ES-I3 (cell line): ENCODE results near the gene INHBC.
"Not testable (repeated sequence)": the region's sequence is repeated elsewhere in the genome, so short reads cannot be mapped to it uniquely, and the experiment has no call there.

Experiments
- H3K36me3 ChIP-seq: 2 replicates; pipeline ENCODE4 v1.6.1; 2013; ENCODE audit warnings: mild to moderate bottlenecking, low read length, control low read depth, moderate library complexity; ENCODE audit not compliant: insufficient read depth
- H3K4me1 ChIP-seq: 2 replicates; pipeline ENCODE4 v1.6.1; 2013; ENCODE audit warnings: mild to moderate bottlenecking, control low read depth, low read length; ENCODE audit not compliant: insufficient read depth
- H3K9ac ChIP-seq: 2 replicates; pipeline ENCODE4 v1.6.1; 2013; ENCODE audit warnings: low read depth, mild to moderate bottlenecking, low read length, moderate library complexity
- H3K9me3 ChIP-seq: 2 replicates; pipeline ENCODE4 v1.6.1; 2013; ENCODE audit warnings: mild to moderate bottlenecking, low read length, moderate library complexity; ENCODE audit not compliant: control insufficient read depth, insufficient read depth

Gene INHBC

DNA sequence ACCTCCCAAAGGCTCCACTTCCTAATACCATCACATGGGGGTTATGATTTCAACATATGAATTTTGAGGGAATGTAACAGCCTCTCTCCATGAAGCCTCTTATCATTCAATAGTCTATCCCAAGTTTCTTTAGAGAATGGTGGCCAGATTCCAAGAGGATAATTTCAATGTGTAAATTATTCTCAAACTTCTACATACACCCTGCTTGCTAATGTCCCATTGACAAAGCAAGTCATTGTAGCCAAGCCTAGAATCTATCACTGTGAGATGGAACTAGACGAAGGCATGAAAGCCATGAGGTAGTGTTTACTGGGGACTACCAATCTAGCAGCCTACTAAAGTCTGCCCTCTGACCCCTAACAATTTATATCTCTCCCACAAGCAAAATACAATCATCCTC is 3.8 kb downstream of the INHBC start:
- Histone ChIP-seq H3K36me3 (no peaks in the 10 kb centered on the region), H3K9me3 (no peaks in the 10 kb centered on the region), H3K9ac (no peak overlapping the region), H3K4me1 (peaks cover 7% of the 10 kb centered on the region; the same call in 1 of the 2 replicates)

DNA sequence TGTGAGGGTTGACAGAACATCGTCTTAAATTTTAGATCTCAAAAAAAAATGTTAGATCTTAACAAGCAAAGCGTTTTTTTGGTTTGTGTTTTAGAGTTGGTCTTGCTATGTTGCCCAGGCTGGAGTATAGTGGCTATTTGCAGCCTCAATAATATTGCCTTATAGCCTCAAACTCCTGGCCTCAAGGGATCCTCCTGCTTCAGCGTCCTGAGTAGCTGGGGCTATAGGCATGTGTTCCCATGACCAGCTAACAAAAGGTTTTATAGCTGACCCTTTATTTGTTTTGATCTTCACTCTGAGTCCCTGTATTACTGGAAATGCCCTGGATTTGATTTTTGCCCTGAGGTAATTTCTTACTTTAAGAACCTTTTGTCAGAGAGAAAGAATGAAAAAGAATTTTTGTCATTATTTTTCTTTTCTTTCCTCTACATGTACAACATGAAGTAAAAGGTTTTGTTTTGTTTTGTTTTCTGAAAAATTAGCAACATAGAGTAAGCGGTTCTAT is 5.2 kb downstream of the INHBC start:
- H3K4me1 ChIP-seq, result peaks cover 2% of the 10 kb centered on the region; the same call in 1 of the 2 replicates
- H3K9me3 ChIP-seq, result no peaks in the 10 kb centered on the region
- H3K36me3 ChIP-seq, result no peaks in the 10 kb centered on the region
- no peak overlapping the region for H3K9ac ChIP-seq

DNA sequence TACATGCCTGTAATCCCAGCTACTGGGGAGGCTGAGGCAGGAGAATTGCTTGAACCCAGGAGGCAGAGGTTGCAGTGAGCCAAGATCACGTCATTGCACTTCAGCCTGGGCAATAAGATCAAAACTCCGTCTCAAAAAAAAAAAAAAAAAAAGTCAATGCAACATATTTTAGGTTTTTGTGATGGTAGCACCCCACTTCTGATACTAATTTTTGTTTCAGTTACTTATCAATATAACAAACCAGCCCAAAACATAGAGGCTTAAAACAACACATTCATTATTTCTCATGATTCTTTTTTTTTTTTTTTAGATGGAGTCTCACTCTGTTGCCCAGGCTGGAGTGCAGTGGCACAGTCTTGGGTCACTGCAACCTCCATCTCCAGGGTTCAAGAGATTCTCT is 6.8 kb downstream of the INHBC start:
- H3K9ac ChIP-seq, H3K9me3 ChIP-seq, H3K36me3 ChIP-seq, H3K4me1 ChIP-seq: not testable (repeated sequence)

DNA sequence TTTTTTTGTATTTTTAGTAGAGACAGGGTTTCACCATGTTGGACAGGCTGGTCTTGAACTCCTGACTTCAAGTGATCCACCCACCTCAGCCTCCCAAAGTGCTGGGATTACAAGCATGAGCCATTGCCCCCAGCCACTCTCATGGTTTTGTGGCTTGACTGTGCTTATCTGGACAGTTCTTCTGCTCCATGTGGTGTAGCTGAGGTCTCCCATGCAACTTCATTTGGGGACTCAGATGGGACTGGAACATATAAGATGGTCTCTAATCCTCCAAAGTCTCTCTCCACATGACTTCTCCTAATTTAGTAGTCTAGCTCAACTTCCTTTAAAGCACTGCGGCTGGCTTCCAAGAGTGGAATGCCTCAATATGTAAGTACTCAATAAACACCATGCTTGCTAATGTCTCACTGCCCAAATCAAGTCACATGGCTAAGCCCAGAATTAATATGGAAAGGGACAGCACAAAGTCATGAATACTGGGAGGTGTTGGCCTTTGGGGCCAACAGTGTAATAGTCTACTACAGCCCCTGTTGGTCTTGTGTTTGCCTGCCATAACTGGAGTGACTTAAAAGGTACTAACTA is 7.4 kb downstream of the INHBC start:
- no peaks in the 10 kb centered on the region for H3K9me3 ChIP-seq
- no peaks in the 10 kb centered on the region for H3K4me1 ChIP-seq
- H3K36me3 ChIP-seq, result no peaks in the 10 kb centered on the region
- no peak overlapping the region for H3K9ac ChIP-seq

DNA sequence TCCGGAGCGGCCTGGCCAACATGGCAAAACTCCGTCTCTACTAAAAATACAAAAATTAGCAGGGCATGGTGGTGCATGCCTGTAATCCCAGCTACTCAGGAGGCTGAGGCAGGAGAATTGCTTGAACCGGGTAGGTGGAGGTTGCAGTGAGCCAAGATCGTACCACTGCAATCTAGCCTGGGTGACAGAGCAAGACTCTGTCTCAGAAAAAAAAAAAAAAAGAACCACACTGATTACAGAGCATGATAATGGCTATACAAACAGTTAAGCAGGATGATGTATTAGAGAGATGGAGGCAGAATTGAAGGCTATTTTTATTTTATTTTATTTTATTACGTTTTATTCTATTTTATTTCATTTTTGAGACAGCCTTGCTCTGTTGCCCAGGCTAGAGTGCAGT is 9.8 kb downstream of the INHBC start:
- not testable (repeated sequence) for H3K9ac ChIP-seq, H3K9me3 ChIP-seq, H3K36me3 ChIP-seq, H3K4me1 ChIP-seq

DNA sequence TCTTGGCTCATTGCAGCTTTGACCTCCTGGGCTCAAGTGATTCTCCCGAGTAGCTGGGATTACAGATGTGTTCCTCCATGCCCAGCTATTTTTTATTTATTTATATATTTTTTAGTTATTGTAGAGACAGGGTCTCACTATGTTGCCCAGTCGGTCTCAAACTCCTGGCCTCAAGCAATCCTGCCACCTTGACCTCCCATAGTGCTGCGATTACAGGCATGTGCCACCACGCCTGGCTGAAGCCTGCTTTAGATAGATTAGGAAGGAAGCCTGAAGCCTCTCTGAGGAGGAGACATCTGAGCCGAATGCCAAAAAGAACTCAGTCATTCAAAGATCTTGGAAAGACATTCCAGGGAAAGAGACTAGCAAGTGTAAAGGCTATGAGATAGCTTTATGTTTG is 10.2 kb downstream of the INHBC start:
- Histone ChIP-seq H3K4me1 (no peaks in the 10 kb centered on the region), H3K9ac (no peak overlapping the region), H3K9me3 (no peaks in the 10 kb centered on the region), H3K36me3 (no peaks in the 10 kb centered on the region)

DNA sequence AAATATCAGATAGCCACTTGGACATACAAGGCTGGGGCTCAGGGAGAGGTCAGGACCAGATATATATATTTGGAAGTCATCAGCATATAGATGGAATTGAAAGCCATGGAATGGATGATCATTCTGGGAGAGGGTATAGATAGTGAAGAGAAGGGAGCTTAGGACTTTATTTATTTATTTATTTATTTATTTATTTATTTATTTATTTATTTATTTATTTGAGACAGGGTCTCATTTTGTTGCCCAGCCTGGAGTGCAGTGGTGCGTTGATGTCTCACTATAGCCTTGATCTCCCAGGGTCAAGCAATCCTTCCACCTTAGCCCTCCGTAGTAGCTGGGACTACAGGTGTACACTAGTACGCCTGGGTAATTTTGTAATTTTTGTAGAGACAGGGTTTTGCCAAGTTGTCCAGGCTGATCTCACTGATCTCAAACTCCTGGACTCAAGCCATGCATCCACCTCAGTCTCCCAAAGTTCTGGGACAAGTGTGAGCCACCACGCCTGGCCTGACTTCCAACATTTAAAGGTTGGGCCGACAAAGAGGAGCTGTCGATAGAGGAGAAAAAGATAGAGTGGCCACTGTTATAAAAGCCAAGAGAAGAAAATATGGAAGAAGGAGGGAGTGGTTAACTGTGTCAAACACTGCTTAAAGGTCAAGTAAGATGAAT is 11.8 kb downstream of the INHBC start:
- H3K36me3 ChIP-seq, result no peaks in the 10 kb centered on the region
- H3K9me3 ChIP-seq, result no peaks in the 10 kb centered on the region
- no peak overlapping the region for H3K9ac ChIP-seq
- 0 out of 2 replicates have a peak, but pooled peaks cover under 1% of the 10 kb centered on the region for H3K4me1 ChIP-seq

DNA sequence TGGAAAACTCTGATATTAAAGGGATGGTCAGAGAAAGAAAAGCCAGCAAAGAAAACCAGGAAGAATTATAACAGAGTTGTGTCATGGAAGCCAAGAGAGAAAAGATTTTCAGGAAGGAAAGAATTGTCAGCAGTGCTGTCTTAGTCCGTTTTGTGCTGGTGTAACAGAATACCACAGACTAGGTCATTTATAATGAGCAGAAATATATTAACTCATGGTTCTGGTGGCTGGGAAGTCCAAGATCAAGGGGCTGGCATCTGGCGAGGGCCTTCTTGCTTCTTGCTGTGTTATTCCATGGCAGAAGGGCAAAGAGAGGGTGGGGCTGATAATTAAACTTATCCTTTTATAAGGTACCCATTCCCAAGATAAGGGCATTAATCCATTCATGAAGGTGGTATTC is 14.1 kb downstream of the INHBC start:
- Histone ChIP-seq H3K36me3 (no peaks in the 10 kb centered on the region), H3K9me3 (no peaks in the 10 kb centered on the region), H3K4me1 (peaks cover 13% of the 10 kb centered on the region), H3K9ac (no peak overlapping the region)

DNA sequence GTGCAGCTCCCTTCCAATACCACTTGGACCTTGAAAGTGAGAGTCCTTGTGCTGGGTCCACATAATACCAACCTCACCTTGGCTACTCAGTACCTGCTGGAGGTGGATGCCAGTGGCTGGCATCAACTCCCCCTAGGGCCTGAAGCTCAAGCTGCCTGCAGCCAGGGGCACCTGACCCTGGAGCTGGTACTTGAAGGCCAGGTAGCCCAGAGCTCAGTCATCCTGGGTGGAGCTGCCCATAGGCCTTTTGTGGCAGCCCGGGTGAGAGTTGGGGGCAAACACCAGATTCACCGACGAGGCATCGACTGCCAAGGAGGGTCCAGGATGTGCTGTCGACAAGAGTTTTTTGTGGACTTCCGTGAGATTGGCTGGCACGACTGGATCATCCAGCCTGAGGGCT is 14.8 kb downstream of the INHBC start:
- Histone ChIP-seq H3K9ac (no peak overlapping the region), H3K9me3 (no peaks in the 10 kb centered on the region), H3K36me3 (no peaks in the 10 kb centered on the region), H3K4me1 (peaks cover 18% of the 10 kb centered on the region)

DNA sequence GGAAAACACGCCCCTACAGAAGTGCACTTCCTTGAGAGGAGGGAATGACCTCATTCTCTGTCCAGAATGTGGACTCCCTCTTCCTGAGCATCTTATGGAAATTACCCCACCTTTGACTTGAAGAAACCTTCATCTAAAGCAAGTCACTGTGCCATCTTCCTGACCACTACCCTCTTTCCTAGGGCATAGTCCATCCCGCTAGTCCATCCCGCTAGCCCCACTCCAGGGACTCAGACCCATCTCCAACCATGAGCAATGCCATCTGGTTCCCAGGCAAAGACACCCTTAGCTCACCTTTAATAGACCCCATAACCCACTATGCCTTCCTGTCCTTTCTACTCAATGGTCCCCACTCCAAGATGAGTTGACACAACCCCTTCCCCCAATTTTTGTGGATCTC is 15.5 kb downstream of the INHBC start:
- peaks cover 23% of the 10 kb centered on the region for H3K4me1 ChIP-seq
- H3K9me3 ChIP-seq, result no peaks in the 10 kb centered on the region

DNA sequence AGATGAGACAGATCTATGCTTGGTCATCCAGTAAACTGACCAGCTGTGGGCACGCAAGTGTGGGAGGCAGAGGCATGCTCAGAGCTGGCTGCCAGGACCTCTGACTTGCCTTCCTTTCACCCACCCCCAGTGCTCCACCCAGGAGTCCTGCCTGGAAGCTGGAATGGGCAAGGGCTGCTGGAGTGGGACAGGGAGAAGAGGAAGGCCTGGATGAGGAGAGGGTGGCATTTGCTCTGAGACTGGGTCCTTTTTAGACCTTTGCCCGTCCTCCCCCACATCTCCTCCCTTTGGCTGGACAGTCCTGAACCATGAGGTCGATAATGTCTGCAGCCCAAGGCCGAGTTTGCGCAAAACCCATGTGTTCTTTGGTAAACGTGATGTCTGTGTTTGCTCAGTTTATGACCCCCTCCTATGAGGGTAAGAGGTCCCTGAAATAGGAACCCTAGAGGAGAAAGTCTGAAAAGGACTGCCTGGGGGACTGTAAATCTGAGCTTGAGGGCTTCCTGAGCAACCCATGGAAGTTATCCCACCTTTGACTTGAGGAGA is 16.7 kb downstream of the INHBC start:
- no peak overlapping the region for H3K9ac ChIP-seq
- H3K36me3 ChIP-seq, result no peaks in the 10 kb centered on the region

More for the DNA sequence above, 15.5 kb downstream of the INHBC start:
- Histone ChIP-seq H3K9ac (no peak overlapping the region), H3K36me3 (no peaks in the 10 kb centered on the region)

DNA sequence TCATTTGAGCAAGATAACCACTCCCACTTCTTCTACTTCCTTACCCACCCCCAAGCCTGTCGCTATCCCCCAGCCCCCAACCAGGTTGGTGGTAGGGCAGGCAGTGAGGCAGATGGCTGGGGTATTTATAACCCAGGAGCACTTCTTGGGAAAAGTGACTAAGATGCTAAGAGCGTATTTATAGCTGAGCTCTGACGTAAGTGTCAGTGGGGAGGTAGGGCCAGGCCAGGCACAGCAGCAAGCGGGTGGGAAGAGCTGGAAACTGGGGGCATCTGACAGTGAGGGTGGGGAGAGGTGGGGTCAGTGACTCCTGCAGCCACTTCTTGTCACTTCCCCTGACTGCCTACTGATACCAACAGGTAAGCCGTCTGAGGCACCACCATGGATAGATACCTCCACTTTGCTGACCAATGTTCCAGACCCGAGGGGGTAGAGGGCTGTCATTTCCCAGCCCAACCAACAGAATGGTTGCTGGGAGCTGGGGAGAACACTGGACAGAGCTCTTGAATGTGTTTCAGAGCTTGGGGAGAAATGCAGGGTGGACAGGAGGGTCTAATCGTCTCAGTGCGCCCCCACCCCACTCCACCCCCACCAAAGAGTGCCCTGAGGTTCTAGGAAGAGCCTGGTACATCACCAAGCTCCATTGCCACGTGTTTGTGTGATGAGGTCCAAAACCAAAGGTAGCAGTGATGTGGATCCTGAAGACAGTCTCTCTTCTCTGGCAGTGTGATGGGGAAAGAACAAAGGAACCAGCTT is 17.8 kb downstream of the INHBC start:
- Histone ChIP-seq H3K4me1 (peaks cover 23% of the 10 kb centered on the region), H3K9me3 (no peaks in the 10 kb centered on the region), H3K9ac (no peak overlapping the region), H3K36me3 (no peaks in the 10 kb centered on the region)

More for the DNA sequence above, 16.7 kb downstream of the INHBC start:
- Histone ChIP-seq H3K9me3 (no peaks in the 10 kb centered on the region), H3K4me1 (peaks cover 23% of the 10 kb centered on the region)

DNA sequence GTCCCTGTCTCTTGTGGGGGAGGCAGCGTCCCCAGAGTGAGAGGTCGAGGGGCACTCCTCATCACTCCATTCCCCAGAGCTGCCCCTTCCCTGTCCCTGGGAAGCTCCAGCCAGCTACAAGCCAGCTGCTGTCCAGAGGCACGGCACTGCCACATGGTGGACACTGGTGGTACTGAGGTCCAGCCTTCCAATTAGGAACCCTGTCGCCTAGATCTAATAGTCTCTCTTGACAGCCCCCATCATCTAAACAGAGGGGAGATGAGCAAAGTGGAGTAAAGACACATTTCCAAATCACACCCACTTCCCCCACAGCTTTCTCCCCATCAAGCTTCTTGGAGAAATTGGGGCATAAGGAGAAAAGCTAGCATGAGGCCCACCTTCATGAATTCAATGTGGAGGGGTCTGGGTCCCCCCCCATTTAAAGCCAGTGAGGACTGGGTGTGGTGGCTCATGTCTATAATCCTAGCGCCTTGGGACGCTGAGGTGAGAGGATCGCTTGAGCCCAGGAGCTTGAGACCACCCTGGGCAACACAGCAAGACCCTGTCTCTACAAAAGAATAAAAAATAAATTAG is 18.4 kb downstream of the INHBC start:
- Histone ChIP-seq H3K9me3 (no peaks in the 10 kb centered on the region), H3K4me1 (peaks cover 23% of the 10 kb centered on the region), H3K9ac (no peak overlapping the region), H3K36me3 (no peaks in the 10 kb centered on the region)

DNA sequence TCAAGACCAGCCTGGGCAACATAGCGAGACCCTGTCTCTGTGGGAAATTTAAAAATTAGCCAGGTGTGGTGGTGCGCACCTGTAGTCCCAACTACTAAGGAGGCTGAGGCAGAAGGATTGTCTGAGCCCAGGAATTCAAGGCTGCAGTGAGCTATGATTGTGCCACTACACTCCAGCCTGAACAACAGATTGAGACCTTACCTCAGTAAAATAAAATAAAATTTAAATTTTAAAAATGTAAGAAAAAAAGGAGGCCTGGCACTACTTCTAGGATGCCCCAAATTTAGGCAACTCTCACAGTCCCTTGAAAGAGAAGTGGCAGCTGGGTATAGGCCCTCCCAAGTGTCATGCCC is 19.6 kb downstream of the INHBC start:
- Histone ChIP-seq H3K4me1 (peaks cover 23% of the 10 kb centered on the region), H3K9ac (peak overlapping the region; percentile 44; the same call in 1 of the 2 replicates), H3K36me3 (no peaks in the 10 kb centered on the region), H3K9me3 (no peaks in the 10 kb centered on the region)
